ENCODE data around the gene ATCAY.
"Not testable (repeated sequence)": the region's sequence is repeated elsewhere in the genome, so short reads cannot be mapped to it uniquely, and the experiment has no call there.

DNA sequence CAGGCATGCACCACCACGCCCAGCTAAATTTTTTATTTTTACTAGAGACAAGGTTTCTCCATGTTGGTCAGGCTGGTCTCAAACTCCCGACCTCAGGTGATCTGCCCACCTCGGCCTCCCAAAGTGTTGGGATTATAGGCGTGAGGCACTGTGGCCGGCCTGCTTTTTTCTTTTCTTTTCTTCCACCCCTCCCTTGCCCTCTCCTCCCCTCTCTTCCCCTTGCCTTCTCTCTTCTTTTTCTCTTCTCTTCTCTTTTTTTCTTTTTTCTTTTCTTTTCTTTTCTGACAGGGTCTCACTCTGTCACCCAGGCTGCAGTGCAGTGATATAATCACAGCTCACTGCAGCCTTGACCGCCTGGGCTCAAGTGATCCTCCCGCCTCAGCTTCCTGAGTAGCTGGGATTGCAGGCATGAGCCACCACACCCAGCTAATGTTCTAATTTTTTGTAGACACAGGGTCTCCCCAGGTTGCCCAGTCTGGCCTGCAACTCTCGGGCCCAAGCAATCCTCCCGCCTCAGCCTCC is 72.3 kb downstream of the ATCAY start:
- TF ChIP-seq, protein P1, sequence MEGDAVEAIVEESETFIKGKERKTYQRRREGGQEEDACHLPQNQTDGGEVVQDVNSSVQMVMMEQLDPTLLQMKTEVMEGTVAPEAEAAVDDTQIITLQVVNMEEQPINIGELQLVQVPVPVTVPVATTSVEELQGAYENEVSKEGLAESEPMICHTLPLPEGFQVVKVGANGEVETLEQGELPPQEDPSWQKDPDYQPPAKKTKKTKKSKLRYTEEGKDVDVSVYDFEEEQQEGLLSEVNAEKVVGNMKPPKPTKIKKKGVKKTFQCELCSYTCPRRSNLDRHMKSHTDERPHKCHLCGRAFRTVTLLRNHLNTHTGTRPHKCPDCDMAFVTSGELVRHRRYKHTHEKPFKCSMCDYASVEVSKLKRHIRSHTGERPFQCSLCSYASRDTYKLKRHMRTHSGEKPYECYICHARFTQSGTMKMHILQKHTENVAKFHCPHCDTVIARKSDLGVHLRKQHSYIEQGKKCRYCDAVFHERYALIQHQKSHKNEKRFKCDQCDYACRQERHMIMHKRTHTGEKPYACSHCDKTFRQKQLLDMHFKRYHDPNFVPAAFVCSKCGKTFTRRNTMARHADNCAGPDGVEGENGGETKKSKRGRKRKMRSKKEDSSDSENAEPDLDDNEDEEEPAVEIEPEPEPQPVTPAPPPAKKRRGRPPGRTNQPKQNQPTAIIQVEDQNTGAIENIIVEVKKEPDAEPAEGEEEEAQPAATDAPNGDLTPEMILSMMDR (IDR thresholded peaks at IDR 0.05; ENCODE audit: borderline replicate concordance, extremely low read depth, low read length, poor library complexity, severe bottlenecking): not testable (repeated sequence)
- not testable (repeated sequence) for TF ChIP-seq EZH2 (IDR thresholded peaks at IDR 0.05; ENCODE audit: borderline replicate concordance, low read depth, low read length, severe bottlenecking)
